H7 (cell line): Measurements from ENCODE around the gene DENND4C. TPM values are rescaled to one million over a fixed set of nuclear protein-coding genes. Genes with fewer than 3 reads are reported as not detected.
"Not testable (repeated sequence)": the region's sequence is repeated elsewhere in the genome, so short reads cannot be mapped to it uniquely, and the experiment has no call there.

Experiments
- DNase-seq: peaks from one replicate; pipeline ENCODE4 v3.0.0; 2012
- H3K27me3 ChIP-seq: 2 replicates; pipeline ENCODE4 v1.6.0; 2011; ENCODE audit warnings: mild to moderate bottlenecking, low read length; ENCODE audit not compliant: control insufficient read depth, insufficient read depth
- H3K36me3 ChIP-seq: replicated peaks from 2 replicates; pipeline ENCODE4 v1.5.1; 2011; ENCODE audit warnings: low read length; ENCODE audit not compliant: control insufficient read depth, insufficient read depth
- H3K4me3 ChIP-seq: 2 replicates; pipeline ENCODE4 v1.5.1; 2011; ENCODE audit warnings: low read depth, mild to moderate bottlenecking, control low read depth, low read length, moderate library complexity; ENCODE audit not compliant: insufficient read depth
- total RNA-seq: library from RNA; depleted of rRNA; stranded (reverse); fragments of >200 nt; shearing (Covaris generic); gene quantifications from 2 replicates; pipeline ENCODE4 v1.2.3, GENCODE V29; 2014

Gene DENND4C
- total RNA-seq, 1 experiment from 2014 or later: 21.4 TPM

DNA sequence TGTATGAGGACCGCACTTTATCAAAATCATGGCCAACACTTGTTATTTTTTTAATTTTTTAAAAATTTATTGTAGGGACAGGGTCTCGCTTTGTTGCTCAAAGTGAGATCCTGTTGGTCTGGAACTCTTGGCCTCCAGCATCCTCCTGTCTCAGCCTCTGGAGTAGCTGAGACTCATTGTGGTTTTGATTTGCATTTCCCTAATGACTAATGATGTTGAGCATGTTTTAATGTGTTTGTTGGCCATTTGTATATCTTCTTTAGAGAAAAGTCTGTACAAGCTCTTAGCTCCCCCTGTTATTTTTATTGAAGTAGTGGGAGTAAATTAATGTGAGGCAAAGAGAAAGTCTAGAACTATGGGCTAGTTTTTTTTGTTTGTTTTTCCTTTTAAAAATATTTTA is 151.2 kb downstream of the DENND4C start:
- H3K4me3 ChIP-seq: no peak overlapping the region
- DNase-seq: no peak

DNA sequence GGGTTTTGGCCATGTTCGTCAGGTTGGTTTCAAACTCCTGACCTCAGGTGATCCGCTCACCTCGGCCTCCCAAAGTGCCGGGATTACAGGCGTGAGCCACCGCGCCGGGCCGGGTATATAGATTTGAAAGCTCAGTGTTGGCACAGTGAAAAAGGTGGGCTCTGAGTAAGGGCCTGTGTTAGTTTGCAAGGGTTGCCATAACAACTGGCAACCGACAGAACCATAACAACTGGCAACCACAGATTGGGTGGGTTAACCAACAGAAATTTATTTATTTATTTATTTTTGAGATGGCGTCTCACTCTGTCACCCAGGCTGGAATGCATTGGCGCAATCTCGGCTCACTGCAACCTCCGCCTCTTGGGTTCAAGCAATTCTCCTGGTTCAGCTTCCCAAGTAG is 154.7 kb downstream of the DENND4C start:
- H3K27me3 ChIP-seq, DNase-seq, H3K4me3 ChIP-seq, H3K36me3 ChIP-seq: not testable (repeated sequence)

More for the DNA sequence above, 151.2 kb downstream of the DENND4C start:
- peaks cover 23% of the 10 kb centered on the region for H3K36me3 ChIP-seq
- H3K27me3 ChIP-seq: no peaks in the 10 kb centered on the region

- no peak for DNase-seq
- Histone ChIP-seq H3K4me3 (no peak overlapping the region), H3K36me3 (no peaks in the 10 kb centered on the region), H3K27me3 (no peaks in the 10 kb centered on the region)
Observed at GRCh38 chr9:19385786-19386501, 155.5 kb downstream of the DENND4C start.

DNA sequence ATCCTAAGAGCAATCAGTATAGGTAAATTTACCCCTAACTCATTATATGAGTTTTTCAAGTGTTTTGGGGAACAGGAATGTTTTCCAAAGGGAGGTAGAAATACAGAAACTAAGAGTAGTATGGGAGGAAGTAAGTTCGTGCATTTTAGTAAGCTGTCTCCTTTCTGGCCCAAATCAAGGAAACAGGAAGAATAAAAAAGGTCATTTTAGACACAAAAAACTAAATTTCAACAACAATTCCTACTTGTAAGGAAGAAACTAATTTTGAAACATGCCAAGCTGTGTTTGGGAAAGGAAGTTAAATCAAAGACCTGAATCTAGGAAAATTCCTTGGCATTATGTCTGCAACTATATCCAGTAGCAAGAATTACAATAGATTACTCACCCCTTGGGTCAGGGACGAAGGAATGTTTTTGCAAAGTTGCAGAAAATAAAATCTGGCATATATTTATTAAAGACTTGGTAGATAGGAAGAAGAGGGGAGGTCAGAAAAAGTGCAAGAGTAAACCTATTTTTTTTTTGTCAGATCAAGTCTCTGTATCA is 156.1 kb downstream of the DENND4C start:
- no peak for DNase-seq
- no peaks in the 10 kb centered on the region for H3K27me3 ChIP-seq
- H3K4me3 ChIP-seq: no peak overlapping the region
- H3K36me3 ChIP-seq: no peaks in the 10 kb centered on the region

DNA sequence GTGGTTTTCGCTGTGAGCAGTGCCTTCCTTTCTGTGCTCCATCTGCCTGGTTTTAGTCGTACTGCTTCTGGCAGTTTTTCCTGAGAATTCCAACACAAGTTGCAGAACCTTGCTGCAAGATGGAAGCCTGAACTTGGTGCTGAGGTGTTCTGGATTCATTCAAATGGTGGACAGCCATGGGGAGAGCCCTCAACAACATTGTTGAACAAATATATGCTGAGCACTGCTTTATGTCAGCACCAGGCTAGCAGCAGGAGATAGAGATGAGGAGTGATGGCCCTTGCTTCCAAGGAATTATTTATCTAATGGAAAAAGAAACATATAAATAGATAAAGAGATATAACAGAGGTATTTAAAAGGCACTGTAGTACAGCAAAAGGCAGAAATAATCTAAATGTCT is 156.8 kb downstream of the DENND4C start:
- Histone ChIP-seq H3K36me3 (no peaks in the 10 kb centered on the region), H3K4me3 (no peak overlapping the region), H3K27me3 (no peaks in the 10 kb centered on the region)
- no peak for DNase-seq

GRCh38 chr9:19389539-19389938 is 159.0 kb downstream of the DENND4C start:
- not testable (repeated sequence) for DNase-seq, H3K4me3 ChIP-seq, H3K27me3 ChIP-seq, H3K36me3 ChIP-seq

DNA sequence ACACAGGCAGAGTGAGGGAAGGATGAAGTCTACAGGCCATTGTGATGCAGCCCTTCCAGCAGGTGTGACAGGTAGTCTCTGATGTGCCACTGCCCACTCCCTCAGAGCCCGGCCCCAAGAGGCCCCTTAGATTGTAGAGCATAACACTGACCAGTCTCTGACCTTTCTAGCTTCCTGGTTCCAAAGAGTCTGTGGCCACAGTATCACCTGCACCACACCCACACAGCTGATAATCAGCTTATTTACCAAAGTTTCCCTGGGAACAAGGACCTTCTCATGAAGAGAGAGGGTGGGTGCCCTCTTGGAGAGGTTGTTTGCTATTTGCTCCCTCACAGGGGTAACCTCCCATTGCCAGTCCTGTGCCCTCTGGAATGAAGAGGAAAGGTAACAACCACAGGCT is 167.4 kb downstream of the DENND4C start:
- Histone ChIP-seq H3K36me3 (no peaks in the 10 kb centered on the region), H3K4me3 (no peak overlapping the region), H3K27me3 (no peaks in the 10 kb centered on the region)
- DNase-seq: no peak

DNA sequence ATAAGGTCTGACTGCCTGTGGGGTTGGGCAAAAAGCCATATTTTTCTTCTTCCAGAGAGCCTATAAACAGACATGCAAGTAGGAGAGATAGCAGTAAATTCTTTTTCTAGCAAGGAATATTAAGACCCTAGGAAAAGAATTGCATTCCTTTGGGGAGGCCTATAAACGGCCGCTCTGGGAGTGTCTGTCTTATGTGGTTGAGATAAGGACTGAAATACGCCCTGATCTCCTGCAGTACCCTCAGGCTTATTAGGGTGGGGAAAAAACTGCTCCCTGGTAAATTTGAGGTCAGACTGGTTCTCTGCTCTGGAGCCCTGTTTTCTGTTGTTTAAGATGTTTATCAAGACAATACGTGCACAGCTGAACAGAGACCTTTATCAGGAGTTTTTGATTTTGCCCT is 172.7 kb downstream of the DENND4C start:
- not testable (repeated sequence) for H3K4me3 ChIP-seq, H3K36me3 ChIP-seq, H3K27me3 ChIP-seq, DNase-seq

DNA sequence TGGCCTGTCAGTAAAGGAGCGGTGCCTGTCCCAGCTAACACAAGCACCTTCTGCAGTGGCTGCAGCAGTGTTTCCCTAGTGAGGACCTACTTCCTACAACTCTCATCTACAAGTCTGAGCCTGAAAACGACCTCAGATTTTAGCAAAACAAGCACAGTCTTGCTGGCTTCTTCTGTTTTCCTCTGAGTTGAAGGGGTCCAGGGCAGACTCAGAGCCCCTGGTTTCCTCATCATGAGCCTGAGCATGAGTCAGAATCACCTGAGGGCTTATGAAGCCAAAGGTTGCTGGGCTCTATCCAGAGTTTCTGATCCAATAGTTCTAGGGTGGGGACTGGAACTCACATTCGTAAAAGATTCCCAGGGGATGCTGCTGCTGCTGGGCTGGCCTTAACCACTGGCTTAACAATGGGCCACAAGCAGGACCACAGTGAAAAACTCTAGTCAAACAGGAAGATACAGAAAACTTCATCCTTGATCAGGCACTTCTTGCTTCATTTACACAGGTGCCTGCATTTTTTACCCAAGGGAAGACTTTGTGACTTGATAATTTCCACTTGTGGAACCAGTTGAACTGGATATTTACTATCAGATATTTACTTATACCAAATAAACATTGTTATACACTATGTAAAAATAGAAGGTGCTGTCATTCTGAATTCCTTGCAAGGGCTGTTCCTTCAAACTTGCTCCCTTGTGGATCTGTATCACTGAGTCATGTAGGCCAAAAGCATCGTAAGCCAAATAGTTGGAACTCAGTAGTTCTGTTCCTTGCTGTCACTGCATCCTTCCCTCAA is 174.0 kb downstream of the DENND4C start:
- no peaks in the 10 kb centered on the region for H3K36me3 ChIP-seq
- no peak overlapping the region for H3K4me3 ChIP-seq
- H3K27me3 ChIP-seq: peaks cover 8% of the 10 kb centered on the region
- no peak for DNase-seq

- no peak for DNase-seq
- no peak overlapping the region for H3K4me3 ChIP-seq
- peaks cover 9% of the 10 kb centered on the region for H3K27me3 ChIP-seq
- H3K36me3 ChIP-seq: no peaks in the 10 kb centered on the region; the same call in 1 of the 2 replicates
Observed at GRCh38 chr9:19405771-19406170, 175.3 kb downstream of the DENND4C start.

DNA sequence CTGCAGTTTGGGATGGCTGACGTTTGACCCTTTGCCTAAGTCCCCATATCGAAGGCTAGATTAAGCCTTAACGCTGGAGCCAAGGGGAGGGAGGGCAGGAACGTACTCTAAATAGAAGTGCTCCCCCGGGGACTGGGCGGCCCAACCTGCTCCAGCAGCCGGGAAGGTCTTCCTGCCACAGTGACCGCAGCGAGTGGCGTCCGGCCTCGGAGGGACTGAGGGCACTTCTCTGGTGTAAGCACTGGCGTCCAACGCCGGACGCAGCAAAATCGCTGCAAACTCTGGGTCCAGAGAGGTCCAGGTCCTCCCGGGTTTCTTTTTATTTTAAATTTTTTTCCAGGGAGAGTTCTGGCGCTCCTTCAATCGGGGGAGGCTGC is 177.8 kb downstream of the DENND4C start:
- peak; percentile 66 for DNase-seq
- Histone ChIP-seq H3K27me3 (peaks cover 9% of the 10 kb centered on the region), H3K4me3 (peak overlapping the region; percentile 88), H3K36me3 (no peaks in the 10 kb centered on the region; the same call in 1 of the 2 replicates)

GRCh38 chr9:19408693-19409400 is 178.4 kb downstream of the DENND4C start, which contains the start of gene ACER2:
Gene ACER2 (plus strand): TSS chr9:19409009. CDS start chr9:19409085, 76 bp downstream.
- DNase-seq: peak; percentile 98
- H3K4me3 ChIP-seq: peak within 1 kb of the TSS; percentile 88
- H3K36me3 ChIP-seq: no peaks in the 10 kb centered on the region; the same call in 1 of the 2 replicates
- H3K27me3 ChIP-seq: peaks cover 9% of the 10 kb centered on the region

GRCh38 chr9:19409401-19410194 is 179.1 kb downstream of the DENND4C start:
- H3K4me3 ChIP-seq: peak overlapping the region; percentile 88
- peak; percentile 72 for DNase-seq
- no peaks in the 10 kb centered on the region; the same call in 1 of the 2 replicates for H3K36me3 ChIP-seq
- H3K27me3 ChIP-seq: peaks cover 9% of the 10 kb centered on the region

DNA sequence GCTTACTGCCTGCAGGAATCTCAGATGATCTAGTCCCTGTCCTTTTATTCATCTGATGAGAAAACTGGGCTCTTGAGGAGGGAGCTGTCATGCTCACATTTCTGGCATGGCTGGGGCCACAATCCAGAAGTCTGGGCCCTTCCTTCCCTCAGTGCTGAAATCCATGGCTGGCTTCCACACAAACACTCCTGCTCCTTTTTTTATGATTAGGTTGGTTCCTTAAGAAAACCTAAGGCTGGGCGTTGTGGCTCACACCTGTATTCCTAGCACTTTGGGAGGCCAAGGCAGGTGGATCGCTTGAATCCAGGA is 179.7 kb downstream of the DENND4C start:
- Histone ChIP-seq H3K36me3 (no peaks in the 10 kb centered on the region; the same call in 1 of the 2 replicates), H3K4me3 (no peak overlapping the region; the same call in 1 of the 2 replicates), H3K27me3 (peaks cover 9% of the 10 kb centered on the region)
- DNase-seq: no peak
